Coronary artery (tissue), 2 donors: ENCODE data around the gene MGAT4A.
"Not testable (repeated sequence)": the region's sequence is repeated elsewhere in the genome, so short reads cannot be mapped to it uniquely, and the experiment has no call there.

Source experiments
- DNase-seq: peaks from one replicate; pipeline ENCODE4 v3.0.0-alpha.2; 2017; ENCODE audit warnings: low spot score
- H3K27ac ChIP-seq, 2 donors: fragments of 200-600 bp; sonication (generic); one replicate each; pipeline ENCODE4 v1.5.1; 2016 to 2019
- H3K4me3 ChIP-seq: fragments of 200-600 bp; sonication (generic); 2 replicates; pipeline ENCODE4 v1.5.1; 2016; ENCODE audit warnings: mild to moderate bottlenecking, moderate library complexity
- TF ChIP-seq, protein P1 (sequence below): fragments of 200-600 bp; sonication (generic); IDR thresholded peaks from one replicate; pipeline ENCODE4 v1.5.1; 2019; ENCODE audit warnings: antibody characterized with exemption

Gene MGAT4A

DNA sequence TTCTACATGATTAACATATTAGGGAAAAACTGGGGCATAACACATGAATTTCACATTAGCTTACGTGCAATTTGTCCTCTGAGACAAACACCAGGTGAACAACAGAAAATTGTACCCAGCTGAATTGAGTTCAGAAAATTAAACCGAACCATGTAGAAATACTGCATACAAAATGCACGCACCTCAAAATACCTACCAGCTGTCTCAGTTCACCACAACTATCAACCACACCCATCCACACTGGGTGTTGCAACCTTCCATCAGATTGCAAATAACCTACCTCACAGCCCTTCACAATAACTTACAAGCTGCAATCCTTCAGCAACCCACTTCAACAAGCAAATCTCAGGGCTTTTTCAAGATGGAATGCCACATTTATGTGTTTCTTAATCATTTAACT is 66.6 kb downstream of the MGAT4A start:
- DNase-seq, result no peak
- Histone ChIP-seq H3K27ac (no peak overlapping the region), H3K4me3 (no peak overlapping the region)
- TF ChIP-seq, protein P1, sequence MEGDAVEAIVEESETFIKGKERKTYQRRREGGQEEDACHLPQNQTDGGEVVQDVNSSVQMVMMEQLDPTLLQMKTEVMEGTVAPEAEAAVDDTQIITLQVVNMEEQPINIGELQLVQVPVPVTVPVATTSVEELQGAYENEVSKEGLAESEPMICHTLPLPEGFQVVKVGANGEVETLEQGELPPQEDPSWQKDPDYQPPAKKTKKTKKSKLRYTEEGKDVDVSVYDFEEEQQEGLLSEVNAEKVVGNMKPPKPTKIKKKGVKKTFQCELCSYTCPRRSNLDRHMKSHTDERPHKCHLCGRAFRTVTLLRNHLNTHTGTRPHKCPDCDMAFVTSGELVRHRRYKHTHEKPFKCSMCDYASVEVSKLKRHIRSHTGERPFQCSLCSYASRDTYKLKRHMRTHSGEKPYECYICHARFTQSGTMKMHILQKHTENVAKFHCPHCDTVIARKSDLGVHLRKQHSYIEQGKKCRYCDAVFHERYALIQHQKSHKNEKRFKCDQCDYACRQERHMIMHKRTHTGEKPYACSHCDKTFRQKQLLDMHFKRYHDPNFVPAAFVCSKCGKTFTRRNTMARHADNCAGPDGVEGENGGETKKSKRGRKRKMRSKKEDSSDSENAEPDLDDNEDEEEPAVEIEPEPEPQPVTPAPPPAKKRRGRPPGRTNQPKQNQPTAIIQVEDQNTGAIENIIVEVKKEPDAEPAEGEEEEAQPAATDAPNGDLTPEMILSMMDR, result no peak

DNA sequence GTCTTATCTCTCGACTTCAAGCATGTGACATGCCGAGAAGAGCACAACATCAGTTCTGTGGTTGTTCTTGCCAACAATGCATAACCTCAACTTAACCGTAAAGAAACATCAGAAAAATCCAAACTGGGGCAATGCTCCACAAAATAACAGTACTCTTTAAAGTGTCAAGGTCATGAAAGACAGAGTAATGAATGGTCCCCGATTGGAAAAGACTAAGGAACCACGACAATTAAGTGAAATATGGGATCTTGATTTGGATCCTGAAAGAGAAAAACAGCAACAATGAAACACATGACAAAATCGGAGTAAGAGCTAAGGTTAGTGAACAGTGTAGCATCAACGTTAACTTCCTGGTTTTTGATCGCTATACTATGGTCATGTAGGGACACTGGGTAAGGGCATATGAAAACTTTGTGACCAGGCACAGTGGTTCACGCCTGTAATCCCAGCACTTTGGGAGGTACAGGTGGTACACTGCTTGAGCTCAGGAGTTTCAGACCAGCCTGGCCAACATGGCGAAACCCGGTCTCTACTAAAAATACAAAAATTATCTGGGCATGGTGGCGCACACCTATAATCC is 67.3 kb downstream of the MGAT4A start:
- TF ChIP-seq, protein P1, result no peak
- no peak for DNase-seq
- Histone ChIP-seq H3K4me3 (no peak overlapping the region), H3K27ac (no peak overlapping the region)

GRCh38 chr2:98659491-98659840 is 71.5 kb downstream of the MGAT4A start:
- not testable (repeated sequence) for H3K4me3 ChIP-seq, H3K27ac ChIP-seq, DNase-seq

GRCh38 chr2:98658816-98659490 is 72.0 kb downstream of the MGAT4A start:
- Histone ChIP-seq H3K4me3 (no peak overlapping the region), H3K27ac (no peak overlapping the region)
- TF ChIP-seq, protein P1, result no peak
- no peak for DNase-seq

GRCh38 chr2:98656800-98657199 is 74.1 kb downstream of the MGAT4A start:
- TF ChIP-seq, protein P1, result no peak
- Histone ChIP-seq H3K27ac (no peak overlapping the region), H3K4me3 (no peak overlapping the region)
- DNase-seq, result no peak

DNA sequence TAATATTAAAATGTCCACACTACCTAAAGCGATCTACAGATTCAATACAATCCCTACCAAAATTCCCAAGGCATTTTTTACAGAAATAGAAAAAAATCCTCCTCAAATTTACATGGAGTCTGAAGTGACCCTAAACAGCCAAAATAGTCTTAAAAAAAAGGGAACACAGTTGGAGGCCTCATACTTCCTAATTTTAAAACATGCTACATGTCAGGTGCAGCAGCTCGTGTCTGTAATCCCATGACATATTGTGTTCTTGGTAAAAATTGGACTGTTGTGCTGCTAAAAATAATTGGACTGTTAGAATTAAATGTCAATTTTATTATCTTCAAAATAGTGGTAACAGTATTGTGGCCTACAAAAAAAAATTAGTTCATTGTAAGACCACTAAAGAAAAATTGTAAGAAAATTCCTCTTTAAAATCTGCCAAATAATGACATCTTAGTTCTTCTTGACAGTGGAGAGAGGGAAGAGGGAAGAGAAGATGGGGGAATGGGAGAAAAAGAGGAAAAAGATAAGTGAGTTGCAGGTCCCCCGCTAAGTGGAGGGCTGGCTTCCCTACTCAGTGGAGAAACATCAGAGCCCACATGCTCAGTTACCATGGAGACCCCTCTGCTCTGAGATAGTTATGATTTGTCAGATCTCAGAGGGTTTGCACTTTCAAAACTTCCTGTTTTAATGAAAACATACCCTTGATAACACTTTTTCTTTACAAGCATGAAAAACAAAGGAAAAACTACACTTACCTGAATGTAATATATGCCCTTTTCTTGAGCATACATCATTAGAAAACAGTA is 76.0 kb downstream of the MGAT4A start:
- H3K27ac ChIP-seq, result no peak overlapping the region
- no peak overlapping the region for H3K4me3 ChIP-seq
- TF ChIP-seq, protein P1, result no peak
- no peak for DNase-seq

DNA sequence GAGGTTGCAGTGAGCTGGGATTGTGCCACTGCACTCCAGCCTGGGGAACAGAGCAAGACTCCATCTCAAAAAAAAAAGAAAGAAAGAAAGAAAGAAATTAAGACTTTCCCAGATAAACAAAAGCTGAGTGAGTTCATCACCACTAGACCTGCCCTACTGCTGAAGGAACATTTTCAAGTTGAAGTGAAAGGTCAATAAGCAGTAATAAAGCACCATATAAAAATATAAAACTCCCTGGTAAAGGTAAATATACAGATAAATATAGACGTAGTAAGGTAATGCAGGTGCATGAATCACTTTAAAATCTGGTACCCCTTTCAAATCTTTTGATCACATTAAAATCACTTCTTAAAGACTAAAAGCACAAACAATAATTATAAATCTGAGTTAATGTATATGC is 79.9 kb downstream of the MGAT4A start:
- TF ChIP-seq, protein P1, result no peak
- DNase-seq, result no peak
- Histone ChIP-seq H3K27ac (no peak overlapping the region), H3K4me3 (no peak overlapping the region)
